Cardiac ventricle fibroblast (primary cell): ENCODE measurements around the gene PDCL2. TPM values are rescaled to one million over a fixed set of nuclear protein-coding genes. Genes with fewer than 3 reads are reported as not detected.

ENCODE experiments used
- total RNA-seq: library from RNA; depleted of rRNA; stranded (reverse); fragments of >200 nt; gene quantifications from 2 replicates; pipeline ENCODE4 v1.2.3, GENCODE V29; 2015

PDCL2 gene
- total RNA-seq: not detected in 2 replicates

GRCh38 chr4:55592014-55592413, at the start of gene PDCL2:
Gene PDCL2, minus strand, starts transcription at chr4:55592245. Its CDS starts 136 bp downstream, at chr4:55592109.

GRCh38 chr4:55635741-55636655, 44.0 kb upstream of the PDCL2 start, which contains the start of gene NMU:
Gene NMU, minus strand, starts transcription at chr4:55636298. Its CDS starts 106 bp downstream, at chr4:55636192.

GRCh38 chr4:55546756-55547465, 45.1 kb downstream of the PDCL2 start, which contains the start of gene CLOCK:
Gene CLOCK, minus strand, starts transcription at chr4:55546909. Its CDS starts 64,124 bp downstream, at chr4:55482785.

Other genes with a start within 250 kb of the PDCL2 start
- 15.0 and 17.4 TPM in 2 replicates for gene SRD5A3, start 246.0 kb downstream of the PDCL2 start, total RNA-seq
- 150 and 175 TPM in 2 replicates for gene TMEM165, start 196.3 kb downstream of the PDCL2 start, total RNA-seq
- 9.0 and 11.7 TPM in 2 replicates for gene CLOCK, start 45.3 kb downstream of the PDCL2 start, total RNA-seq
- gene NMU, start 44.1 kb upstream of the PDCL2 start, total RNA-seq: not detected in 2 replicates
- not detected in 2 replicates for gene EXOC1L, start 227.5 kb upstream of the PDCL2 start, total RNA-seq